Loucy (cell line): ENCODE data around the gene POTEH.
"Not testable (repeated sequence)": the region's sequence is repeated elsewhere in the genome, so short reads cannot be mapped to it uniquely, and the experiment has no call there.

Source experiments
- CTCF ChIP-seq: fragments of 200-600 bp; sonication (generic); conservative IDR thresholded peaks from 2 replicates; pipeline ENCODE4 v1.5.1; 2014; ENCODE audit warnings: mild to moderate bottlenecking, antibody characterized with exemption, low read length
- EZH2phosphoT487 ChIP-seq: fragments of 200-600 bp; IDR thresholded peaks from 2 replicates; pipeline ENCODE4 v1.6.1; 2018; ENCODE audit warnings: antibody characterized with exemption, mild to moderate bottlenecking, moderate library complexity, borderline replicate concordance

DNA sequence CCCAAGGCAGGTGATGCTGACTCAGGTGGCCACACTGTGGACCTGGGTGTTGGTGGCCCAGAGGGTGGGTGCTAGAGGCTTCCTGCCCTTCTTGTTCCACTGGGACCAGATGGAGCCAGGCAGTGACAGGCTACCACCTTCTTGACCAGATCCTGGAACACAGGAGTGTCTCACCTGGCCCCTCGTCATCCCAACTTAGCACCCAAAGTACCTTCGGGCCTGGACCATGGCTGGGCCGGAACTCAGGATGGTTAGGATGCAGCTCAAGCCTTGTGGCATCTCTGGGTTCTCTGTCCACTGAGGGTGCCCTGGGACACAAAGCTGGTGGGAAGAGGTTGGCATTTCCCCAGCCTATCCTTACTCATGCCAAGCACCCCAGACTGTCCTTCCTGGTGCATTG, 2.7 kb upstream of the POTEH start:
- TF ChIP-seq CTCF, EZH2phosphoT487: not testable (repeated sequence)
